Endothelial cell of umbilical vein (primary cell): ENCODE data around the gene GALNT2. TPM values are rescaled to one million over a fixed set of nuclear protein-coding genes. Genes with fewer than 3 reads are reported as not detected.

ENCODE experiments used
- BruUV-seq: library from RNA; stranded (reverse); fragments of 400-500 nt; replicated peaks from 2 replicates; lab custom pipeline; 2021; lab: Mats Ljungman, UMichigan
- CTCF ChIA-PET: fragments of 300-600, 350-600 bp; sonication (Branson Sonifier 250); formaldehyde crosslinking; loops from one replicate; lab custom pipeline; 2021; ENCODE audit warnings: antibody characterized with exemption, inconsistent platforms; lab: Charles Lee
- POLR2A ChIA-PET: fragments of 300-600, 350-600 bp; sonication (Branson Sonifier 250); formaldehyde crosslinking; loops from one replicate; lab custom pipeline; 2021; ENCODE audit warnings: antibody characterized with exemption, inconsistent platforms; lab: Charles Lee
- DNase-seq: peaks from one replicate; pipeline ENCODE4 v3.0.0-alpha.2; 2011; ENCODE audit warnings: low read depth, low spot score
- FAIRE-seq: peaks from 2 replicates; lab custom pipeline; 2011; peaks lifted over from hg19 to GRCh38; lab: Jason Lieb, UNC
- H2AFZ ChIP-seq: 2 replicates; pipeline ENCODE4 v1.6.0; 2012; ENCODE audit warnings: low read depth, low read length, control low read depth, inconsistent platforms
- H3K27ac ChIP-seq: 2 replicates; pipeline ENCODE4 v1.5.1; 2011; ENCODE audit warnings: low read depth, mild to moderate bottlenecking, control low read depth, low read length, moderate library complexity; ENCODE audit not compliant: insufficient read depth
- H3K27me3 ChIP-seq, 2 experiments: 2 replicates each; pipeline versions ENCODE4 v1.6.0 to v1.6.1; 2011; ENCODE audit warnings: low read length in 2 of 2, mixed read lengths in 1 of 2; ENCODE audit not compliant: control insufficient read depth in 2 of 2, insufficient read depth in 2 of 2
- H3K36me3 ChIP-seq, 2 experiments: 2 replicates in 1 of 2; 3 replicates in 1 of 2; pipeline ENCODE4 v1.5.1; 2011; ENCODE audit warnings: low read length in 2 of 2, mild to moderate bottlenecking in 1 of 2, moderate library complexity in 1 of 2; ENCODE audit not compliant: control insufficient read depth in 2 of 2, insufficient read depth in 2 of 2; ENCODE audit errors: extremely low read depth in 1 of 2
- H3K4me1 ChIP-seq: 3 replicates; pipeline ENCODE4 v1.5.1; 2011; ENCODE audit warnings: mild to moderate bottlenecking, low read length; ENCODE audit not compliant: control insufficient read depth, insufficient read depth; ENCODE audit errors: extremely low read depth
- H3K4me2 ChIP-seq: 2 replicates; pipeline ENCODE4 v1.6.1; 2011; ENCODE audit warnings: low read length, control low read depth, mixed read lengths; ENCODE audit not compliant: insufficient read depth
- H3K4me3 ChIP-seq, 3 experiments: fragments of 200-600 bp in 1 of 3; sonication (generic), shearing (Covaris generic) in 1 of 3; replicated peaks in 1 of 3; 2 replicates each; pipeline ENCODE4 v1.5.1; 2011 to 2016; ENCODE audit warnings: control low read depth in 3 of 3, low read length in 3 of 3, mild to moderate bottlenecking in 2 of 3, inconsistent platforms in 1 of 3, low read depth in 1 of 3, moderate library complexity in 1 of 3; ENCODE audit not compliant: insufficient read depth in 1 of 3
- H3K79me2 ChIP-seq: 2 replicates; pipeline ENCODE4 v1.6.0; 2012; ENCODE audit warnings: low read length, inconsistent platforms; ENCODE audit not compliant: control insufficient read depth, insufficient read depth
- H3K9ac ChIP-seq: replicated peaks from 2 replicates; pipeline ENCODE3; 2011; ENCODE audit warnings: low read length, control low read depth; ENCODE audit not compliant: insufficient read depth; ENCODE audit errors: extremely low read depth
- H3K9me1 ChIP-seq: replicated peaks from 3 replicates; pipeline ENCODE4 v1.6.0; 2011; ENCODE audit warnings: mild to moderate bottlenecking, low read length; ENCODE audit not compliant: control insufficient read depth, insufficient read depth; ENCODE audit errors: extremely low read depth
- H3K9me3 ChIP-seq: replicated peaks from 2 replicates; pipeline ENCODE4 v1.5.1; 2012; ENCODE audit warnings: low read length, inconsistent platforms; ENCODE audit not compliant: control insufficient read depth, insufficient read depth
- H4K20me1 ChIP-seq: replicated peaks from 2 replicates; pipeline ENCODE3; 2011; ENCODE audit warnings: mild to moderate bottlenecking, low read length; ENCODE audit not compliant: control insufficient read depth, insufficient read depth; ENCODE audit errors: extremely low read depth
- CTCF ChIP-seq, 2 donors: IDR thresholded peaks; 1 replicate in 1 of 2; 2 replicates in 1 of 2; pipeline ENCODE4 v1.5.1; 2011; ENCODE audit warnings: low read length in 2 of 2, mild to moderate bottlenecking in 2 of 2, moderate library complexity in 2 of 2, control low read depth in 1 of 2, inconsistent platforms in 1 of 2, low read depth in 1 of 2; ENCODE audit not compliant: insufficient read depth in 1 of 2; ENCODE audit errors: extremely low read depth in 1 of 2
- FOS ChIP-seq: IDR thresholded peaks from 2 replicates; pipeline ENCODE4 v1.6.1; 2011; ENCODE audit warnings: mild to moderate bottlenecking, low read length, moderate library complexity, borderline replicate concordance; ENCODE audit not compliant: insufficient read depth
- GATA2 ChIP-seq: IDR thresholded peaks from 2 replicates; pipeline ENCODE4 v1.7.0; 2011; ENCODE audit warnings: low read depth, mild to moderate bottlenecking, moderate library complexity, mixed read lengths, low read length; ENCODE audit not compliant: insufficient read length, insufficient read depth
- JUN ChIP-seq: IDR thresholded peaks from 2 replicates; pipeline ENCODE4 v1.6.1; 2011; ENCODE audit warnings: borderline replicate concordance, low read depth; ENCODE audit not compliant: insufficient read length, insufficient read depth
- MYC ChIP-seq: IDR thresholded peaks from one replicate; pipeline ENCODE4 v1.6.1; 2011; ENCODE audit warnings: mild to moderate bottlenecking, low read depth, low read length
- POLR2A ChIP-seq: IDR thresholded peaks from 2 replicates; pipeline ENCODE4 v1.6.1; 2012; ENCODE audit warnings: low read depth, mild to moderate bottlenecking, control low read depth, low read length
- dilution Hi-C: fragments of 300-500 bp; cut with MboI; formaldehyde crosslinking; loops from one replicate; pipeline ENCODE4 v1.15.0; 2019; ENCODE audit warnings: low sequenced_read_pairs; ENCODE audit not compliant: extremely low pct_ligation_motif_present
- intact Hi-C: fragments of 100-400 bp; cut with micrococcal nuclease; formaldehyde crosslinking; loops from one replicate; pipeline ENCODE4 v1.10.0; 2022
- polyA plus RNA-seq, 4 experiments: library from polyadenylated mRNA; depleted of rRNA in 3 of 4; stranded (reverse) in 3 of 4; unstranded in 1 of 4; fragments of >200 nt; gene quantifications; 2 replicates each; pipeline versions ENCODE4 v1.2.1 to v1.2.3, GENCODE V29; 2011 to 2012; ENCODE audit warnings: missing spikeins in 1 of 4
- total RNA-seq: library from RNA; stranded (reverse); gene quantifications from 2 replicates; pipeline ENCODE4 v1.2.3, GENCODE V29; 2021
- TF ChIP-seq, protein P1 (sequence below): IDR thresholded peaks from 2 replicates; pipeline ENCODE4 v1.6.1; 2011; ENCODE audit not compliant: insufficient read depth, insufficient read length

Gene GALNT2
- total and polyA plus RNA-seq, 2 donors (not counting 3 experiments of a cell fraction or from before 2014, with no cell fraction given): 56.3 to 77.5 TPM

DNA sequence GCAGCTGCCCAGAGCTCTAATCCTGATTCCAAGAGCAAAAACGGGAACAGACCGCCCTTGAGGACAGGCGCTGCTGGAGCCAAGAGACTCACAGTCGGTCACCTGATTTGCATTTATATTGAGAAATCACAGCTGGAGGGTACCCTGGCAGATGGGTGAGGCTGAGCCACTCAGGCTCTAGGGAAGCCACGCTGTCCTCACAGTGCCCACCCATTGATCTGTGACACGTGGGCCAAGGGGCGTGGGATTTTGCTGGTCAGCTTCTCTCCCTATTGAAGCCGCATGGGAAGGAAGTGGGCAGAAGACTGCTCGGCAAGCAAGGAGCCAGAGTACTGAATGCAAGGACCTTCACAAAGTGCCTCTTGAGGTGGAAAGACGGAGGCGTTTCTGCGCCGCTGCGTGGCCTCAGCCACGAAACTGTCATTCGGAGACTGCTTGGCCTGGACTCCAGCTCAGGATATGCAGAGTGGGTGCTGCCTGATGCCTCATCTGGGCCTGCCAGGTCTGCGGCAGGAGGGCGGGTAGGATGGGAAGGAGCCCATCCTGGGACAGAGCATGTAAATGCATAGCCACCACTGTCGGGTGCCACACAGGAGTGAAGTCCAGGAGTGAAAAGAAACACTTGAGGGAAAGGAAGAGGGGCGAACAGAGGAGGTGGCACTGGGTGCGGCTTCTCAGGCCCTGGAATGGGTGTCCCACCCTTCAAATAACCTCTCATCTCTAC lies 219.3 kb downstream of the GALNT2 start:
- no peak overlapping the region for H3K4me3 ChIP-seq
- no peaks in the 10 kb centered on the region for H3K79me2 ChIP-seq
- DNase-seq: no peak
- H3K4me1 ChIP-seq: peaks cover 5% of the 10 kb centered on the region
- H4K20me1 ChIP-seq: no peaks in the 10 kb centered on the region
- no peak overlapping the region for H2AFZ ChIP-seq
- no peak overlapping the region for H3K9ac ChIP-seq
- no peaks in the 10 kb centered on the region for H3K9me1 ChIP-seq
- dilution Hi-C loops: no loop called here
- no peaks in the 10 kb centered on the region for H3K36me3 ChIP-seq
- ChIA-PET CTCF (no interaction called here), POLR2A (no interaction called here)
- no peaks in the 10 kb centered on the region for H3K9me3 ChIP-seq
- no peaks in the 10 kb centered on the region for H3K27me3 ChIP-seq
- FAIRE-seq: no peak
- no TSS peak for BruUV-seq
- no peak overlapping the region for H3K27ac ChIP-seq
- TF ChIP-seq FOS (no peak), GATA2 (no peak), POLR2A (no peak), MYC (no peak), JUN (no peak)
- TF ChIP-seq, protein P1, sequence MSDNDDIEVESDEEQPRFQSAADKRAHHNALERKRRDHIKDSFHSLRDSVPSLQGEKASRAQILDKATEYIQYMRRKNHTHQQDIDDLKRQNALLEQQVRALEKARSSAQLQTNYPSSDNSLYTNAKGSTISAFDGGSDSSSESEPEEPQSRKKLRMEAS: no peak
- H3K4me2 ChIP-seq: no peak overlapping the region
- intact Hi-C loops: no loop called here

DNA sequence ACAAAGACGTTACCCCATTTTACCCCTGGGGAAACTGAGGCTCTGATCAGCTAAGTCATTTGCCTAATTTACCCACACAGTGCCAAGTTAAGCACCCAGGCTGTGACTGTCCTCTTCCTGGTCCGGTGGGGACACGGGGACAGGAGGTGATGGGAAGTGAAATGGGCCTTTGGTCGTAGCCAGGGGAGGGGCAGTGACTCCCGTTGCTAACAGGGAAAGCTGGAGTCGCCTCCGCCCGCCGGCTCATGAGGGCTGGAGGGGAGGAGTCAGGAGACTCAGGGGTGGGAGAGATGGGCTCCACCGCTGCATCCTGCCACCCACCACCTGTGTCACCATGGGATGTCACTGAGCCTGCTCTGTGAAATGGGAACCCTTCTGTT lies 219.8 kb downstream of the GALNT2 start:
- BruUV-seq: no TSS peak
- dilution Hi-C loops: no loop called here
- H3K79me2 ChIP-seq: no peaks in the 10 kb centered on the region

More for the DNA sequence above, 219.8 kb downstream of the GALNT2 start:
- H4K20me1 ChIP-seq: no peaks in the 10 kb centered on the region
- H3K9ac ChIP-seq: no peak overlapping the region
- H3K4me1 ChIP-seq: peaks cover 5% of the 10 kb centered on the region
- no peaks in the 10 kb centered on the region for H3K36me3 ChIP-seq
- no peak overlapping the region for H3K4me3 ChIP-seq
- intact Hi-C loops: no loop called here
- H3K4me2 ChIP-seq: no peak overlapping the region
- CTCF ChIA-PET: no interaction called here
- no peak for DNase-seq
- POLR2A ChIA-PET: no interaction called here
- no peak overlapping the region for H2AFZ ChIP-seq
- TF ChIP-seq CTCF (IDR thresholded peaks at IDR 0.05; ENCODE audit: extremely low read depth in 1 of 2, insufficient read depth in 1 of 2, low read depth in 1 of 2, low read length in 2 of 2) (no peak), FOS (no peak), JUN (no peak)
- H3K9me3 ChIP-seq: no peaks in the 10 kb centered on the region
- FAIRE-seq: no peak
- no peaks in the 10 kb centered on the region for H3K27me3 ChIP-seq
- H3K9me1 ChIP-seq: no peaks in the 10 kb centered on the region
- no peak overlapping the region for H3K27ac ChIP-seq
